HepG2 (cell line): ENCODE data around the gene PLK3. TPM values are rescaled to one million over a fixed set of nuclear protein-coding genes. Genes with fewer than 3 reads are reported as not detected.
A peak's percentile ranks its signal among the peaks of the same experiment; 100 is the strongest.

Source experiments
- HMG20A ChIP-seq: IDR thresholded peaks from 2 replicates; pipeline ENCODE4 v1.6.1; 2016; ENCODE audit warnings: borderline replicate concordance
- HOXA5 ChIP-seq: sonication (generic); formaldehyde crosslinking; IDR thresholded peaks from 2 replicates; pipeline ENCODE4 v1.4.0; 2020; ENCODE audit warnings: missing genetic modification reagents
- HOXA7 ChIP-seq: sonication (generic); formaldehyde crosslinking; IDR thresholded peaks from 2 replicates; pipeline ENCODE4 v1.8.1; 2022; ENCODE audit warnings: mild to moderate bottlenecking, missing genetic modification reagents, moderate library complexity
- MYC ChIP-seq: sonication (generic); formaldehyde crosslinking; IDR thresholded peaks from 2 replicates; pipeline ENCODE4 v1.9.0; 2021; ENCODE audit warnings: missing genetic modification reagents, borderline replicate concordance
- RCOR2 ChIP-seq: IDR thresholded peaks from 2 replicates; pipeline ENCODE4 v1.6.1; 2016; ENCODE audit warnings: missing biosample characterization, missing genetic modification reagents
- REXO4 ChIP-seq: sonication (generic); formaldehyde crosslinking; IDR thresholded peaks from 2 replicates; pipeline ENCODE4 v1.8.0; 2022; ENCODE audit warnings: missing genetic modification reagents, mild to moderate bottlenecking, borderline replicate concordance
- SMAD3 ChIP-seq: sonication (generic); formaldehyde crosslinking; IDR thresholded peaks from 2 replicates; pipeline ENCODE4 v1.4.0; 2020; ENCODE audit warnings: missing genetic modification reagents
- SOX13 ChIP-seq, 3 experiments: fragments of 450-650 bp in 1 of 3; sonication (generic) in 1 of 3; formaldehyde crosslinking in 1 of 3; IDR thresholded peaks in 2 of 3; conservative IDR thresholded peaks in 1 of 3; 2 replicates each; pipeline versions ENCODE4 v1.5.0 to v1.6.1; 2016 to 2020; ENCODE audit warnings: antibody characterized with exemption in 1 of 3, mild to moderate bottlenecking in 1 of 3, missing compliant biosample characterization in 1 of 3, missing genetic modification reagents in 1 of 3, moderate library complexity in 1 of 3
- SRSF1 ChIP-seq: fragments of 200-400 bp; formaldehyde crosslinking; optimal IDR thresholded peaks from 2 replicates; pipeline ENCODE3; 2017; ENCODE audit warnings: mild to moderate bottlenecking, low read depth, low read length, moderate library complexity
- TEAD2 ChIP-seq: sonication (generic); formaldehyde crosslinking; IDR thresholded peaks from 2 replicates; pipeline ENCODE4 v1.9.0; 2021; ENCODE audit warnings: missing genetic modification reagents
- TFDP2 ChIP-seq: sonication (generic); formaldehyde crosslinking; IDR thresholded peaks from 2 replicates; pipeline ENCODE4 v1.4.0; 2020; ENCODE audit warnings: missing genetic modification reagents
- ZNF292 ChIP-seq: sonication (generic); formaldehyde crosslinking; IDR thresholded peaks from 2 replicates; pipeline ENCODE4 v1.8.1; 2022; ENCODE audit warnings: mild to moderate bottlenecking, low read depth, missing genetic modification reagents, borderline replicate concordance
- polyA plus RNA-seq, 8 experiments: library from polyadenylated mRNA; depleted of rRNA in 3 of 8; stranded (reverse) in 7 of 8; unstranded in 1 of 8; fragments of >200 nt; fragmentation: Illumina TruSeq in 4 of 8; extraction: Trizol in 4 of 8; gene quantifications; 2 replicates each; pipeline versions ENCODE4 v1.2.1 to v1.2.3, GENCODE V29; 2011 to 2016; ENCODE audit warnings: low read depth in 4 of 8, missing spikeins in 1 of 8, mixed read lengths in 1 of 8; ENCODE audit not compliant: insufficient read depth in 1 of 8
- total RNA-seq, 5 experiments: library from RNA; depleted of rRNA; stranded (reverse); fragments of >200 nt; fragmentation: Illumina TruSeq; extraction: Trizol; gene quantifications; 2 replicates each; pipeline ENCODE4 v1.2.3, GENCODE V29; 2016; ENCODE audit warnings: low read depth in 1 of 5
- TF ChIP-seq, protein P1 (sequence below), 2 experiments: sonication (generic) in 1 of 2; formaldehyde crosslinking in 1 of 2; IDR thresholded peaks; 2 replicates each; pipeline versions ENCODE4 v1.4.0 to v1.6.1; 2018 to 2020; ENCODE audit warnings: missing genetic modification reagents in 2 of 2, borderline replicate concordance in 1 of 2, low read depth in 1 of 2, mild to moderate bottlenecking in 1 of 2, missing biosample characterization in 1 of 2
- TF ChIP-seq, protein P2 (sequence below): sonication (generic); formaldehyde crosslinking; IDR thresholded peaks from 2 replicates; pipeline ENCODE4 v1.5.1; 2020; ENCODE audit warnings: mild to moderate bottlenecking, missing genetic modification reagents, moderate library complexity
- TF ChIP-seq, protein P3 (sequence below): fragments of 450-650 bp; IDR thresholded peaks from 2 replicates; pipeline ENCODE4 v1.6.1; 2016

Gene PLK3
- total and polyA plus RNA-seq, 2 of the 13 experiments (the other 11 are each of a cell fraction or from before 2014, with no cell fraction given): 9.8 to 16.9 TPM

GRCh38 chr1:44830900-44831304, 30.7 kb downstream of the PLK3 start (continued):
- TF ChIP-seq, protein P1, sequence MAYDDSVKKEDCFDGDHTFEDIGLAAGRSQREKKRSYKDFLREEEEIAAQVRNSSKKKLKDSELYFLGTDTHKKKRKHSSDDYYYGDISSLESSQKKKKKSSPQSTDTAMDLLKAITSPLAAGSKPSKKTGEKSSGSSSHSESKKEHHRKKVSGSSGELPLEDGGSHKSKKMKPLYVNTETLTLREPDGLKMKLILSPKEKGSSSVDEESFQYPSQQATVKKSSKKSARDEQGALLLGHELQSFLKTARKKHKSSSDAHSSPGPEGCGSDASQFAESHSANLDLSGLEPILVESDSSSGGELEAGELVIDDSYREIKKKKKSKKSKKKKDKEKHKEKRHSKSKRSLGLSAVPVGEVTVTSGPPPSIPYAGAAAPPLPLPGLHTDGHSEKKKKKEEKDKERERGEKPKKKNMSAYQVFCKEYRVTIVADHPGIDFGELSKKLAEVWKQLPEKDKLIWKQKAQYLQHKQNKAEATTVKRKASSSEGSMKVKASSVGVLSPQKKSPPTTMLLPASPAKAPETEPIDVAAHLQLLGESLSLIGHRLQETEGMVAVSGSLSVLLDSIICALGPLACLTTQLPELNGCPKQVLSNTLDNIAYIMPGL (CRISPR knock-in tag; IDR thresholded peaks at IDR 0.05; ENCODE audit: borderline replicate concordance in 1 of 2, low read depth in 1 of 2): no peak
- TF ChIP-seq SOX13 (IDR thresholded peaks at IDR 0.05): no peak
- no peak for TF ChIP-seq SOX13 (CRISPR knock-in tag; conservative IDR thresholded peaks at IDR 0.05 in 1 of 2, IDR thresholded peaks at IDR 0.05 in 1 of 2)
- no peak for TF ChIP-seq SRSF1
- TF ChIP-seq SMAD3: no peak
- no peak for TF ChIP-seq REXO4 (CRISPR knock-in tag)
- TF ChIP-seq HMG20A (CRISPR knock-in tag): no peak
- TF ChIP-seq TEAD2 (CRISPR knock-in tag): 0 out of 2 replicates have a peak, but pooled peaks have one; percentile 25
- TF ChIP-seq, protein P2, sequence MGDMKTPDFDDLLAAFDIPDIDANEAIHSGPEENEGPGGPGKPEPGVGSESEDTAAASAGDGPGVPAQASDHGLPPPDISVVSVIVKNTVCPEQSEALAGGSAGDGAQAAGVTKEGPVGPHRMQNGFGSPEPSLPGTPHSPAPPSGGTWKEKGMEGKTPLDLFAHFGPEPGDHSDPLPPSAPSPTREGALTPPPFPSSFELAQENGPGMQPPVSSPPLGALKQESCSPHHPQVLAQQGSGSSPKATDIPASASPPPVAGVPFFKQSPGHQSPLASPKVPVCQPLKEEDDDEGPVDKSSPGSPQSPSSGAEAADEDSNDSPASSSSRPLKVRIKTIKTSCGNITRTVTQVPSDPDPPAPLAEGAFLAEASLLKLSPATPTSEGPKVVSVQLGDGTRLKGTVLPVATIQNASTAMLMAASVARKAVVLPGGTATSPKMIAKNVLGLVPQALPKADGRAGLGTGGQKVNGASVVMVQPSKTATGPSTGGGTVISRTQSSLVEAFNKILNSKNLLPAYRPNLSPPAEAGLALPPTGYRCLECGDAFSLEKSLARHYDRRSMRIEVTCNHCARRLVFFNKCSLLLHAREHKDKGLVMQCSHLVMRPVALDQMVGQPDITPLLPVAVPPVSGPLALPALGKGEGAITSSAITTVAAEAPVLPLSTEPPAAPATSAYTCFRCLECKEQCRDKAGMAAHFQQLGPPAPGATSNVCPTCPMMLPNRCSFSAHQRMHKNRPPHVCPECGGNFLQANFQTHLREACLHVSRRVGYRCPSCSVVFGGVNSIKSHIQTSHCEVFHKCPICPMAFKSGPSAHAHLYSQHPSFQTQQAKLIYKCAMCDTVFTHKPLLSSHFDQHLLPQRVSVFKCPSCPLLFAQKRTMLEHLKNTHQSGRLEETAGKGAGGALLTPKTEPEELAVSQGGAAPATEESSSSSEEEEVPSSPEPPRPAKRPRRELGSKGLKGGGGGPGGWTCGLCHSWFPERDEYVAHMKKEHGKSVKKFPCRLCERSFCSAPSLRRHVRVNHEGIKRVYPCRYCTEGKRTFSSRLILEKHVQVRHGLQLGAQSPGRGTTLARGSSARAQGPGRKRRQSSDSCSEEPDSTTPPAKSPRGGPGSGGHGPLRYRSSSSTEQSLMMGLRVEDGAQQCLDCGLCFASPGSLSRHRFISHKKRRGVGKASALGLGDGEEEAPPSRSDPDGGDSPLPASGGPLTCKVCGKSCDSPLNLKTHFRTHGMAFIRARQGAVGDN (CRISPR knock-in tag): peak; percentile 43
- no peak for TF ChIP-seq TFDP2 (CRISPR knock-in tag)
- TF ChIP-seq HOXA5 (CRISPR knock-in tag): no peak
- TF ChIP-seq HOXA7 (CRISPR knock-in tag): no peak
- TF ChIP-seq, protein P3, sequence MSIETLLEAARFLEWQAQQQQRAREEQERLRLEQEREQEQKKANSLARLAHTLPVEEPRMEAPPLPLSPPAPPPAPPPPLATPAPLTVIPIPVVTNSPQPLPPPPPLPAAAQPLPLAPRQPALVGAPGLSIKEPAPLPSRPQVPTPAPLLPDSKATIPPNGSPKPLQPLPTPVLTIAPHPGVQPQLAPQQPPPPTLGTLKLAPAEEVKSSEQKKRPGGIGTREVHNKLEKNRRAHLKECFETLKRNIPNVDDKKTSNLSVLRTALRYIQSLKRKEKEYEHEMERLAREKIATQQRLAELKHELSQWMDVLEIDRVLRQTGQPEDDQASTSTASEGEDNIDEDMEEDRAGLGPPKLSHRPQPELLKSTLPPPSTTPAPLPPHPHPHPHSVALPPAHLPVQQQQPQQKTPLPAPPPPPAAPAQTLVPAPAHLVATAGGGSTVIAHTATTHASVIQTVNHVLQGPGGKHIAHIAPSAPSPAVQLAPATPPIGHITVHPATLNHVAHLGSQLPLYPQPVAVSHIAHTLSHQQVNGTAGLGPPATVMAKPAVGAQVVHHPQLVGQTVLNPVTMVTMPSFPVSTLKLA: no peak
- no peak for TF ChIP-seq ZNF292 (CRISPR knock-in tag)
- TF ChIP-seq RCOR2: no peak
- TF ChIP-seq MYC (CRISPR knock-in tag): peak; percentile 41; the same call in 1 of the 2 replicates
